ENCODE results near the gene STARD8.
"Not testable (repeated sequence)": the region's sequence is repeated elsewhere in the genome, so short reads cannot be mapped to it uniquely, and the experiment has no call there.

Gene STARD8, protein sequence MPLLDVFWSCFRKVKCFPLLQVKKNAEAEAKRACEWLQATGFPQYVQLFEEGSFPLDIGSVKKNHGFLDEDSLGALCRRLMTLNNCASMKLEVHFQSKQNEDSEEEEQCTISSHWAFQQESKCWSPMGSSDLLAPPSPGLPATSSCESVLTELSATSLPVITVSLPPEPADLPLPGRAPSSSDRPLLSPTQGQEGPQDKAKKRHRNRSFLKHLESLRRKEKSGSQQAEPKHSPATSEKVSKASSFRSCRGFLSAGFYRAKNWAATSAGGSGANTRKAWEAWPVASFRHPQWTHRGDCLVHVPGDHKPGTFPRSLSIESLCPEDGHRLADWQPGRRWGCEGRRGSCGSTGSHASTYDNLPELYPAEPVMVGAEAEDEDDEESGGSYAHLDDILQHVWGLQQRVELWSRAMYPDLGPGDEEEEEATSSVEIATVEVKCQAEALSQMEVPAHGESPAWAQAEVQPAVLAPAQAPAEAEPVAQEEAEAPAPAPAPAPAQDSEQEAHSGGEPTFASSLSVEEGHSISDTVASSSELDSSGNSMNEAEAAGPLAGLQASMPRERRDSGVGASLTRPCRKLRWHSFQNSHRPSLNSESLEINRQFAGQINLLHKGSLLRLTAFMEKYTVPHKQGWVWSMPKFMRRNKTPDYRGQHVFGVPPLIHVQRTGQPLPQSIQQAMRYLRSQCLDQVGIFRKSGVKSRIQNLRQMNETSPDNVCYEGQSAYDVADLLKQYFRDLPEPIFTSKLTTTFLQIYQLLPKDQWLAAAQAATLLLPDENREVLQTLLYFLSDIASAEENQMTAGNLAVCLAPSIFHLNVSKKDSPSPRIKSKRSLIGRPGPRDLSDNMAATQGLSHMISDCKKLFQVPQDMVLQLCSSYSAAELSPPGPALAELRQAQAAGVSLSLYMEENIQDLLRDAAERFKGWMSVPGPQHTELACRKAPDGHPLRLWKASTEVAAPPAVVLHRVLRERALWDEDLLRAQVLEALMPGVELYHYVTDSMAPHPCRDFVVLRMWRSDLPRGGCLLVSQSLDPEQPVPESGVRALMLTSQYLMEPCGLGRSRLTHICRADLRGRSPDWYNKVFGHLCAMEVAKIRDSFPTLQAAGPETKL

DNA sequence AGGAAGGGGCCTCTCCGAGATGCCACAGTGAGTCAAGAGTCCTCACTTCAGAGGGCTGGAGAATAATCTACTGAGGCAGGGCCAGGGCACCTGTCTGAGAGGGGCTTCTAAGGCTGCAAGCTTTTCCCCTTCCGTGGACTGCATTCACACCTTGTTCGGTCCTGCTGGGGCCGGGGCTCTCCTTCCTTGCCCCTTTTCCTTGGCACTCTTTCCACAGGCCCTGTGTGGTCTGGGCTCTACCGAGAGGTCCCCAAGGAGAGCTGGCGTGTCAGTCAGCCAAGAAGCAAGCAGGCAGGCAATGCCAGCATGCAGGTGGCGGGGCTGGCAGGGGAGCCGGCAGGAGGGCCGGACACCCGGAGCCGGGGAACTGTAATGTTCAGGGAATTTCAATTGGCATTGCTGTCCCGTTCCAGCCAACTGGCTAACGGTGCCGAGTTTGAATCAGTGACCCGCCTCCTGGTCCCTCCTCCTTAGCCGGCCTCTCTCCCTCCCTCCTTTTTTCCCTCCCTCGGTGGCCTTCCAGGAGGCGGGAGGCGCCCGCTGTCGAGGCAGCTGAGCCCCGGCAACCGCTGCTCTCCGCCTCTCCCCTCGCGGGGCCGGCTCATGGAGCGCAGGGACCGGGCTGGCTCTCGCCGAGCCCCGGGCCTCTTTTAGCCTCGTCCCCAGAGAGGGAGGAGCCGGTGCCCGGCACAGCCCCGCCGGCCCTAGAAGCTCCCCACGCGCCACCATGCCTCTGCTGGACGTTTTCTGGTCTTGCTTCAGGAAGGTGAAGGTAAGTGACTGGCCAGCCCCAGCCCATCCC, at the start of gene STARD8:
Gene STARD8, plus strand, starts transcription at position 511 of the 802 bp plus-strand sequence. Its CDS starts 217 bp downstream, at position 728.
- no peak for DNase-seq

DNA sequence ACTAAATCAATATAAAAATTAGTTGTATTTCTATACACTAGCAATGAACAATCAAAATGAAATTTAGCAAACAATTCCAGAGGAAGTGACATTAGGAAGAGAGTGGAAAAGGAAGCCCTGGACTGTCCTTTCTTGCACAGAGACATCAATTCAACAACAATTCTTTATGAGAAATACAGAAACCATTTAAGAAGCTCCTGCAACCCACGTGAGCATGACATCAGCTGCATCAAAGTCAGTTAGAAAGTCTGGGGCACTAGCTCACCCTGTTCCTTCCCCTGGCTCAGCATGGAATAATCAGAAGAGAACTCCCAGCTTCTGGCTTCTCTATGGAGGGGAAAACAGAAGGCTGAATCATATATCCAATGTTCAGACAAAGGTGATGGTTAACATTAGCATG, 48.6 kb upstream of the STARD8 start:
- no peak for DNase-seq

DNA sequence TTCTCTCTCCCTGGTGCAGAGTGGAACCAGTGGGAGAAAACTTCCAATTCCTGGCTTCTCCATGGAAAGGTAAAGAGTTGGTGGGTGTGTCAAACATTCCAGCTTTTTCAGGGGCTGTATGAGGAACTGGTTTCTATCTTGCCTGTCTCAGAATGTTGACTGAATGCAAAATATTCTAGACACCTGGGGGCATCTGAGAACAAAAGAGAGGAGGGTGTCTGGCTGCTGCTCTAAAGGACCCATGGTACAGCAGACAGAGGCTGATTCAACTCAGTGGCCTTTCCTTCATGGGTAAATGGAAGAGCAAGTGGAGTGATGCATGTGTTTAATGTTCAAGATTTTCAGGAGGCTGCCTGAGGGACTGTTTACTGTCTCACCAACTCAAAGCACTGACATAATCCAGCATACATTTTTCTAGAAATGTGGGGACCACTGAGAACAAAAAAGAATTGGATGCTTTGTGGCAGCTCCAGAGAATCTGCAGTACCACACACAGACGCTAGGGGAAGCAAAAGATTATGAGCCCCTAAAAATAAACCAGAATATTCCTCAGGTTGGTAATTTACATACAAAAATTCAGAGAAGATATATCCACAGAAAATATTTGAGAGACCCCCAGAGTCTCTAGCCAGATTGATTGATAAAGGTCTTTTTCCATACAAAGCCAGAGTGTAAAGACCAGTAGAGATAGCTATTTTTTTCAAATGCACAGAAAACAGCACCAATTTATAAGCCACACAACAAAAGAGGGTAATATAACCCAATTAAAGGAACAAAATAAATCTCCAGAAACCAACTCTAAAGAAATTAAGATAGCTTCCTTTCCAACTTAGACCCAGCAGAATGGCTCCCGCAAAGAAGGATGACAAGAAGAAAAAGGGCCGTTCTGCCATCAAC, 48.0 kb upstream of the STARD8 start:
- DNase-seq: no peak

DNA sequence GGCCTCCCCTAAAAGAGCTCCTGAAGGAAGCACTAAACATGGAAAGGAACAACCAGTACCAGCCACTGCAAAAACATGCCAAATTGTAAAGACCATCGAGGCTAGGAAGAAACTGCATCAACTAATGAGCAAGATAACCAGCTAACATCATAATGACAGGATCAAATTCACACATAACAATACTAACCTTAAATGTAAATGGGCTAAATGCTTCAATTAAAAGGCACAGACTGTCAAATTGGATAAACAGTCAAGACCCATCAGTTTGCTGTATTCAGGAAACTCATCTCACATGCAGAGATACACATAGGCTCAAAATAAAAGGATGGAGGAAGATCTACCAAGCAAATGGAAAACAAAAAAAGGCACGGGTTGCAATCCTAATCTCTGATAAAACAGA, 43.2 kb upstream of the STARD8 start:
- DNase-seq: not testable (repeated sequence)

DNA sequence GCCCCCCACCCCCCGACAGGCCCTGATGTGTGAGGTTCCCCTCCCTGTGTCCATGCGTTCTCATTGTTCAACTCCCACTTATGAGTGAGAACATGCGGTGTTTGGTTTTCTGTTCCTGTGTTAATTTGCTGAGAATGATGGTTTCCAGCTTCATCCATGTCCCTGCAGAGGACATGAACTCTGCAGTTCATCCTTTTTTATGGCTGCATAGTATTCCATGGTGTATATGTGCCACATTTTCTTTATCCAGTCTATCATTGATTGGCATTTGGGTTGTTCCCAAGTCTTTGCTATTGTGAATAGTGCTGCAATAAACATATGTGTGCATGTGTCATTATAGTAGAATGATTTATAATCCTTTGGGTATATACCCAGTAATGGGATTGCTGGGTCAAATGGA, 32.7 kb upstream of the STARD8 start:
- DNase-seq: not testable (repeated sequence)

DNA sequence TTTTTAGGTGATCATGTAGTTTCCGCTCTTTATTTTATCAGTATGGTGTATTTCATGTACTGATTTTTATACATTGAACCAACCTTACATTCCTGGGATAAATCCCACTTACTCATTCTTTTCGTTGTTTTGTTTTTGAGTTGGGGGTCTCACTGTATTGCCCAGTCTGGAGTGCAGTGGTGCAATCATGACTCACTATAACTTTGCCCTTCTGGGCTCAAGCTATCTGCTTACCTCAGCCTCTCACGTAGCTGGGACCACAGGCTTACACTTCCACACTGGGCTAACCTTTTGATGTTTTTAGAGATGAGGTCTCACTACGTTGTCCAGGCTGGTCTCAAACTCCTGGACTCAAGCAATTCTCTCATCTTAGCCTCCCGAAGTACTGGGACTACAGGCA, 19.5 kb upstream of the STARD8 start:
- no peak for DNase-seq

DNA sequence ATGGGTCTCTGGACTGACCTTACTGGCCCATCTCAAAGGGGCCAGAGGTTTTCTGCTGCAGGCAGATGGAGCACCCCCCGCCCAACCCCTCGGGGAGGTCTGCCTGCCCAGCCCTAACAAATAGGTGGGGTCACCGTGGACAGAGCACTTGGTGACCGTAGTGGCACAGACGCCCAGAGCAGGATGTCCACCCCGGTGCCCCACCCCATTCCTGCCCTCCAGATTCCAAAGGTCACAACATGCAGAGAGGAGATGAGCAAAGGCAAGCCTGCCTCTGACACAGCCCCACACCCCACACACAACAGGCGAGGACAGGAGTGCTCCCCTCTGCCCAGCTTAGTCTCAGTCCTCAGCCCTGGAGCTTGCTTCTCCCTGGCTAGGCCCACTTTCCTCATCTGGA, 17.5 kb upstream of the STARD8 start:
- not testable (repeated sequence) for DNase-seq

DNA sequence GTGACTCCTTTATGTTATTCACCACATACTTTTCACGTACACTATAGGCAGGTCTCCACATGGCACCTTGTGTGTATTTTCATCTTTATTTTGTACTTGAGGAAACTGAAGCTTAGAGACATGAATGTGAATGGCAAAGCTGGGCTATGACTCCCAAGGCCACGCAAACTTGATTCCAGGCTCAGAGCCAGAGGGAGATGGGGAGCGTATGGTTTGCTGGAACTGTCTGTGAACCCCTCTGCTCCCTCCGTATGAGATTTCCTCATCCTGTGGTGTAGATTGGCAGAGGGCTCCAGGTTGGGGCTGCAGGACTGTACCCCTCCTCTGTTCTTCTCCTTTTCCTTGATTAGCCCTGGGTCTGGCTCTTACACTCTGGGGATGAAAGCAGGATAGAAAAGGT, 16.1 kb upstream of the STARD8 start:
- DNase-seq: no peak

DNA sequence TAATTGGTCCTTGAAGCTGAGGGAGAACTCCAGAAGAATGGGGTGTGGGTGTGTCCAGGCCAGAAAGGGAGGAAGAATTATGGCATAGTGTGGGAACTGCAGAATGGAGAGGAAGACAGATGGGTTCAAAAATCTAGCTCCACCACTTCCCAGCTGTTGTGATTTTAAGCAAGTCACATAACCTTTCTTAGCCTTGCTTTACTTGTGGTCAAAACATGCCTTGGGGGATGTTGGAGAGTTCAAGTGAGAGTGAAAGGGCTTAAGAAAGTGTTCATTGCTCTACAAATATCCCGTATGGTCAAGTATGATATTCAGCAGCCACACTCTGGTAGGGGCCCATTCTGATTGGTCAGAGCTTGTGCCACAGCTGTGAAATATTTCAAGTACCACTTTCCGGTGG, 15.0 kb upstream of the STARD8 start:
- no peak for DNase-seq

DNA sequence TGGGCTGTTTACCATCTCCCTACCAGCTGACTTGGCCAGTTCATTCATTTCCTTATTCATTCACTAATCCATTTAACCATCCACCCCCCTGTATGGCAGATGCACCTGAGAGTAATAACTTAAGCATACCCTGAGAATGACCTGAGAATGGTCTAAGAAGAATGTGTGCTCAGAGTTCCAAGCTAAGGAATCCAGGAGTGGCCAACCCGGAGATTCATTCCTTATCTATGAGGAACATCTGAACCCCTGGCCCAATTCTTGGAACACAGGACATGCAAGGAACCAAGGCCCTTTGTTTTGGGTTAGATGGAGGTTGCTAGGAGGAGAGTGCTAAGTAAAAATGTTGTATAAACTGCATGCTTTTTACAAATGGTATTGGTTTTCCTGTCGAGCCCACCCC, 13.5 kb upstream of the STARD8 start:
- no peak for DNase-seq

DNA sequence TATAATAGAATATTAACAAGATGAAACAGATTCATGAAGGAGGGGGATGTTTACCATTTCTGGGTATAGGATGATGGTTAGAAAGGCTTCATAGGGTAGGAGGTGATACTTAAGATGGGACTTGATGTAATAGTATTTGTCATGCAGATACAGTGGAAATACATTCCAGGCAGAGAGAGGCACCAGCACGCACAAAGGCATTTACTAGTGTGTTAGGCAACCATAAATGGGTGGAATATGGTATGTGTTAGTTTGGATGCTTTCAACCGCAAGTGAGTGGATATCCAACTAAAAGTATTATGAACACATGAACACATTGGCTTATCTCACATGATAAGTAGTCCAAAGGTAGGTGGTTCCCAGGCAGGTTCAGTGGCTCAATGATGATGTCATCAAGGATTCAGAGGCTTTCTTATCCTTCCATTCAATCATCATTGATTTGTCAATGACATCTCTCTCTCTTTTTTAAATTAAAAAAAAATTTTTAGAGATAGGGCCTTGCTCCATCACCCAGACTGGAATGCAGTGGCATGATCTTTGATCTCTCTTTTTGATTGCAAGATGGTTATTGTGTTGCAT, 12.7 kb upstream of the STARD8 start:
- no peak for DNase-seq

DNA sequence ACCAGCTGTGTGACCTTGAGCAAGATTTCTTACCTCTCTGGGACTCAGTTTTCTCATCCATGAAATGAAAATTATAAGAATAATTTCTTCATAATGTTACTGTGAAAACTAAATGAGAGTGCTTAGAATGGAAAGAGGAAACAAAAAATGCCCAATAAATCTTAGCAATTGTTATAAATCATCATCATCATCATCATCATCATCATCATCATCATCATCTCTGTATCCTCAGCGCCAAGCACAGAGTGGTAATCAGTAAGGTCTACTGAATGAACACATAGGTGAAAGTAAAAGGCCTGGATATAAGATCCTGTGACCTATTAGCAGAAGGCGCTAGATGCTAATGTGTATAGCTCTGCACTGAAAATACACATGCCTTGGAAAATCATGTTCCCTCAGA, 6.8 kb upstream of the STARD8 start:
- no peak for DNase-seq

DNA sequence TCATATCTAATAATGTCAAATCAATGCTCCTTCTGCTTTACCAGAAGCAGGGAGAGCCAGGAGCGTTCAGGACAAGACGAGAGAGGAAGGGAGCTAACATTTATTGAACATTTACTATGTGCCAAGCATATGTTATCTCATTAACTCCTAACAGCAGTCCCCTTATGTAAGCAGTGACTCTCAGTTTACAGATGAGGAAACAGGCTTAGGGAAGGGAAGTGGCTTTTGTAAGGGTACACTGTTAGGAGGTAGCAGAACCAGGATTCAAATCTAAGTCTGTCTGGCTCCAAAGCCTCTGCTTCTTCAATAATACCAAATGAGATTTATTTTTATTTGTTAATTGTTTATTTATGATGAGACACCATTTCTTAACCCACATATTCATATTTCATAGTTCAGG, 2.6 kb upstream of the STARD8 start:
- no peak for DNase-seq

DNA sequence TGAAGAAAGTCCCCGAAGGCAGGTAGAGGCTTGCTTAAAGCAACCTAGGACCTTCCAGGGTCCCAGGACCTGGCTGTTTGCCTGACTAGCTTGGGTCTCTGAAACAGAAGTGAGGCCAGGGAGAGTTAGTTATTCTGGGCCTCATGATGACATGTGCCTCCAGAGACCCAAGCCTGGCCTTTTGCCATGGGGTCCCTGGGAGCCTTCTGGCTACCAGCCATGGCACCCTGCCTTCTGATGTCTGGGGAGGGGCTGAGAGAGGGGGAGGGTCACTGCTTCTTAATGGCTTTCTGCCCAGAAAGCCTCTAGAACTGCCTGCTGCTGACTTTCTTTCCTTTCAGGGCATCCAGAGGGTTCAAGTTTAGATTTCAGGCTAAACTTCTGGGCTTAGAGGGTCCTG, 1.0 kb upstream of the STARD8 start:
- DNase-seq: no peak

DNA sequence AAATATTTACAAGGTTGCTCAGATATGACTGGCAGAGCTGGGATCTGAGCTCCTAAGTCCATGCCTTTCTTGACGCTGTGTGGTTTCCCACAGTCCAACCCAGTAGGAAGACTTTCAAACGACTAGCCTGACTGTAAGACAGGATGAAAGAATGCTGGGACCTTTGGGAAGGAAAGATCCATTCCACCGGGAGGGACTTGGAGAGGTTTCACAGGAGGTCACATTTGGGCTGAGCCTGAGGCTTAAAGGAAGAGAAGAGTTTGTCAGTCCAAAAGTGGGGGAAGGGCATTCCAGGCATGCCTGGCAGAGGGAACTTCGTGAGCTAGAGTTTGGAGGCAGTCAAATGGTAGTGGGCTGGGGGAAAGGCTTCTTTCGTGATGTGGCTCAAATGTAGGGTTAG, 1.5 kb downstream of the STARD8 start:
- DNase-seq: no peak

DNA sequence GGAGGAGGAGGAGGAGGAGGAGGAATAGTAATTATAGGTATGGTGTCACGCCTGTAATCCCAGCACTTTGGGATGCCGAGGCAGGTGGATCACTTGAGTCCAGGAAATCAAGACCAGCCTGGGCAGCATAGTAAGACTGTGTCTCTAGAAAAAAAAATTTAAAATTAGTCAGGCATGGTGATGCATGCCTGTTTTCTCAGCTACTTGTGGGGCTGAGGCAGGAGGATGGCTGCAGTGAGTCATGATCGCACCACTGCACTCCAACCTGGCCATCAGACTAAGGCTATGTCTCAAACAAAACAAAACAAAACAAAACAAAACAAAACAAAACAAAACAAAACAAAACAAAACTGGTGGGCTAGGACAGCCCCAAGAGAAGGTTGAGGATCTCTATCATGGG, 3.0 kb downstream of the STARD8 start:
- DNase-seq: no peak

DNA sequence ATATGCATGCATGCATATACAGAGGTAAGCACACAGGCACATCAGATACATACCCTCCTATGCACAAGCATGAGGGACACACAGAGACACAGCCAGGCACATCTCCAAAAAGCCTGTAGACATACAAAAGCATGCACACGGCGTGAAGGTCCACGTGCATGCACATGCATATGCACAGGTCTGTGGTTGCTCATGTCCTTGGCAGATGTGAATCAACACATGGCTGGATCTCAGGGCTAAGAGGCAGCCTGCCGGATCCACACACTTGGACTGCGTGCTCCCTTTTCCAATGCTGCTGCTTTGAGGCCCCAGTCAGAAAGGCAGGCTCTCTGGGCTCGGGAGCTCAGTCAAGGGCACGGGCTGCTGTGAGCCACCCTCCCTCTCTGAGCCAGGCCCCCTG, 3.6 kb downstream of the STARD8 start:
- DNase-seq: no peak

DNA sequence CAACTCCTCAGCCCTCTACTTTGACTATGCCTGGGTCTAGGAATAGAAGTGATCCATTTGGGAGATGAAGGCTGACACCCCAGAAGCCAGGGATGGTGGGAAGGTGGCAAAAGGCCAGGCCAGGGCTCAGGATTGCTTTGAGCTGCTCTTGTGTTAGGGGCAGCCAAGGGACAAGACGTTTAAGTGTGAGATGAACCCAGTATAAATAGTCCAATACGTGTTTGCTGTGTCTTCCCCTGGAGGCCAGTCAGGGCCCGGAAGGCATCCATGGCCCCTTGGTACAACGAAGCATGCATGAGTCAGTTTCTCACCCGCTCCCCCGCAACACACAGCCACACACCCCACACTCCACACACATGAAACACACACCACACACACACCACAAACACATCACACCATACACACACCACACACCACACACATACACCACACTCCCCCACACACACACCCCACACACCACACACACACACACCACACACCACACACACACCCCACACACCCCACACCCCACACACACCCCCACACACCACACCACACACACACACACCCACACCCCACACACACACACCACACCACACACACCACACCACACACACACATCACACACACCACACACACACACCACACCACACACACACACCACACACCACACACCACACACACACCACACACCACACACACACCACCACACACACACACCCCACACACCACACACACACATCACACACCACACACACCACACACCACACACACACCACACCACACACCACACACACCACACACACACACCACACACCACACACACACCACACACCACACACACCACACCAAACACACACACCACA, 5.1 kb downstream of the STARD8 start:
- DNase-seq: no peak

DNA sequence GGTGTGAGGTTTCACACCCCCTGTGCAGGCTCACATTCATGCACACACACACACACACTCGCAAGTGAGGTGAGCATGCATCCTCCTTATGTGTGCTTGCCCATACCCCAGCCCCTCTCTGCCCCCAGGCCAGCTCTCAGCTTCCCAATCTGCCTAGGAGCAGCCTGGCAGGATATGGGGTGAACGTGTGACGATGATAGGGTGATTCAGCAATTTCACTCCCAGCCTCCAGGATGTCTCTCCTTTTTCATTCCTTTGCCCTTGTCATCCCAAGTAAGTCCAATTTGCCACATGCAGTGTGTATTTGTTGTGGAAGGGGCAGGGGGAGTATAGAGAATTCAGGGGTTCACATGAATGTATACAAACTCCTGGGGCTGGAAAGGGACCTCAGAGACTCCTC, 7.2 kb downstream of the STARD8 start:
- DNase-seq: no peak

DNA sequence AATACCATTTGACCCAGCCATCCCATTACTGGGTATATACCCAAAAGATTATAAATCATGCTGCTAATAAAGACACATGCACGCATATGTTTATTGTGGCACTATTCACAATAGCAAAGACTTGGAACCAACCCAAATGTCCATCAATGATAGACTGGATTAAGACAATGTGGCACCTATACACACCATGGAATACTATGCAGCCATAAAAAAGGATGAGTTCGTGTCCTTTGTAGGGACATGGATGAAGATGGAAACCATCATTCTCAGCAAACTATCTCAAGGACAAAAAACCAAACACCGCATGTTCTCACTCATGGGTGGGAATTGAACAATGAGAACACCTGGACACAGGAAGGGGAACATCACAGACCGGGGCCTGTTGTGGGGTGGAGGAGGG, 9.0 kb downstream of the STARD8 start:
- DNase-seq: not testable (repeated sequence)
